ENCODE measurements around the gene RGL1. TPM values are rescaled to one million over a fixed set of nuclear protein-coding genes. Genes with fewer than 3 reads are reported as not detected.

Gene RGL1
- total RNA-seq, 4 donors from 2014 or later, result 57.3 to 81.8 (median 68.1) TPM

DNA sequence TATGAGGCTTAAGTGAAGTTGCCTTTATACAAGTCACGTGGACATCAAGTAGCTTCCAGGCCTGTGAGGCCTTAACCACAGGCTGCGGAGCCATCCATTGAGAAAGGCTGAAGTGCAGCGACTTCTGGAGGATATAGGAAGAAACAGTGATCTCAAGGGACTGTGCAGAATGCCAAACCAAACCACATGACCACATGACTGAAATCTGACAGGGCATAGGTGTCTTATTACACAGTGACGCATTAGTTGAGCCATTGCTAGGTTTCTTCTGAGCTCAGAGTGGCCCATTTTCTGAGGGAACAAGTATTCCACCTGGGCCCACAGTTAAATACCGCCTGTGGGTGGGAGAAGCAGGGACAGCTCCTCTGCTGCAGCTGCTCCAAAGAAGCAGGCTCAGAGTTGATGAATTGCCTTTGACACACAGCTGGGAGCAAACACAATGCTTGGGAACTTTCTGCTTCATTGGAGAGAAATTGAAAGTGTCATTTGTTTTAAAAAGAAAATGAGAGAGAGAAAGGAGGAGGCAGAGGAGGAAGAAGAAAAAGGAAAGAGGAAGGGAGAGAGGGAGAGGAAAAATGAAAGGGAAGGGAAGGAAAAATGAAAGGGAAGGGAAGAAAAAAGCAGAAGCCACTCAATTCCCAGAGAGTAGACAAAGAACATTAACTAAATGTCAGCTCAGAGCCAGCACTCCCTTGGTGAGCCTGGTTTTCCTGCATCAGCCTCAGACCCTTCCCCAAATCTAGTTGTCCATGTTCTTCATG is 138.2 kb downstream of the RGL1 start:
- H3K36me3 ChIP-seq, result no peaks in the 10 kb centered on the region
- no peaks in the 10 kb centered on the region for H3K4me1 ChIP-seq
- no peak for DNase-seq (ENCODE audit: low spot score in 2 of 2)
- no peaks in the 10 kb centered on the region for H3K27me3 ChIP-seq
- no peak overlapping the region for H3K4me3 ChIP-seq
- H3K27ac ChIP-seq, result no peak overlapping the region
- no peaks in the 10 kb centered on the region for H3K9me3 ChIP-seq
- 60 to 69% methylated on average over 5 of the region's 5 CpGs for WGBS, 2 donors
- TF ChIP-seq EP300 (IDR thresholded peaks at IDR 0.05) (no peak), CTCF (IDR thresholded peaks at IDR 0.05) (no peak), POLR2A (IDR thresholded peaks at IDR 0.05) (no peak)

GRCh38 chr1:183945428-183946319 is 140.8 kb downstream of the RGL1 start:
- no peaks in the 10 kb centered on the region for H3K9me3 ChIP-seq
- TF ChIP-seq EP300 (IDR thresholded peaks at IDR 0.05), result no peak
- TF ChIP-seq POLR2A (IDR thresholded peaks at IDR 0.05), result no peak
- TF ChIP-seq CTCF (IDR thresholded peaks at IDR 0.05), result no peak

GRCh38 chr1:183946320-183946613 is 141.3 kb downstream of the RGL1 start:
- Histone ChIP-seq H3K4me1 (no peaks in the 10 kb centered on the region), H3K27me3 (no peaks in the 10 kb centered on the region), H3K9me3 (no peaks in the 10 kb centered on the region), H3K4me3 (no peak overlapping the region), H3K36me3 (no peaks in the 10 kb centered on the region), H3K27ac (no peak overlapping the region)
- no peak for DNase-seq (ENCODE audit: low spot score in 2 of 2)
- WGBS, 2 donors, result 63 to 73% methylated on average over 1 of the region's 1 CpG
- no peak for TF ChIP-seq CTCF (IDR thresholded peaks at IDR 0.05)
- TF ChIP-seq EP300 (IDR thresholded peaks at IDR 0.05), result no peak
- no peak for TF ChIP-seq POLR2A (IDR thresholded peaks at IDR 0.05)

More at GRCh38 chr1:183945428-183946319, 140.8 kb downstream of the RGL1 start:
- Histone ChIP-seq H3K27me3 (no peaks in the 10 kb centered on the region), H3K4me1 (no peaks in the 10 kb centered on the region), H3K36me3 (no peaks in the 10 kb centered on the region), H3K27ac (no peak overlapping the region), H3K4me3 (no peak overlapping the region)
- 50 to 53% methylated on average over 4 of the region's 4 CpGs for WGBS, 2 donors
- DNase-seq (ENCODE audit: low spot score in 2 of 2), result no peak

GRCh38 chr1:183947988-183948387 is 143.1 kb downstream of the RGL1 start:
- 60 to 62% methylated on average over 1 of the region's 1 CpG for WGBS, 2 donors
- TF ChIP-seq CTCF (IDR thresholded peaks at IDR 0.05) (no peak), POLR2A (IDR thresholded peaks at IDR 0.05) (no peak), EP300 (IDR thresholded peaks at IDR 0.05) (no peak)
- H3K36me3 ChIP-seq, result no peaks in the 10 kb centered on the region
- DNase-seq (ENCODE audit: low spot score in 2 of 2), result no peak
- H3K27ac ChIP-seq, result no peak overlapping the region
- no peaks in the 10 kb centered on the region for H3K27me3 ChIP-seq
- H3K4me1 ChIP-seq, result peaks cover 0 to 4% (median 0%) of the 10 kb centered on the region in 4 donors
- H3K9me3 ChIP-seq, result no peaks in the 10 kb centered on the region
- no peak overlapping the region for H3K4me3 ChIP-seq

GRCh38 chr1:183952101-183952500 is 147.2 kb downstream of the RGL1 start:
- DNase-seq (ENCODE audit: low spot score in 2 of 2), result no peak
- Histone ChIP-seq H3K27me3 (no peaks in the 10 kb centered on the region), H3K36me3 (no peaks in the 10 kb centered on the region), H3K27ac (peak overlapping the region in 1 of 4 donors; percentile 42), H3K4me1 (peaks cover 0 to 16% (median 6%) of the 10 kb centered on the region in 4 donors), H3K9me3 (no peaks in the 10 kb centered on the region), H3K4me3 (no peak overlapping the region)
- TF ChIP-seq CTCF (IDR thresholded peaks at IDR 0.05), result no peak
- no peak for TF ChIP-seq POLR2A (IDR thresholded peaks at IDR 0.05)
- no peak for TF ChIP-seq EP300 (IDR thresholded peaks at IDR 0.05)
- WGBS, 2 donors, result 96 to 97% methylated on average over 1 of the region's 1 CpG

Measured in tibial nerve (tissue), 4 donors.